CD4-positive, CD25-positive, alpha-beta regulatory T cell (primary cell): ENCODE results near the gene VTI1A. TPM values are rescaled to one million over a fixed set of nuclear protein-coding genes. Genes with fewer than 3 reads are reported as not detected.
"Not testable (repeated sequence)": the region's sequence is repeated elsewhere in the genome, so short reads cannot be mapped to it uniquely, and the experiment has no call there.

Source experiments
- ATAC-seq, 2 donors: fragments of 150-1000 bp; cut with Tn5 transposase; one replicate each; pipeline ENCODE4 v1.10.0; 2021; ENCODE audit warnings: low read depth in 2 of 2, moderate number of reproducible peaks in 2 of 2, moderate library complexity in 1 of 2
- DNase-seq, 3 donors: peaks; one replicate each; pipeline versions ENCODE4 v3.0.0 to v3.0.0-alpha.2; 2012 to 2022; ENCODE audit warnings: mixed read lengths in 1 of 3
- H3K27ac ChIP-seq: one replicate; pipeline ENCODE4 v1.7.0; 2013; ENCODE audit warnings: mild to moderate bottlenecking, low read length; ENCODE audit not compliant: insufficient read depth, poor library complexity, severe bottlenecking
- H3K27me3 ChIP-seq: one replicate; pipeline ENCODE4 v1.7.0; 2013; ENCODE audit warnings: low read length; ENCODE audit not compliant: control insufficient read depth, insufficient read depth
- H3K36me3 ChIP-seq: one replicate; pipeline ENCODE4 v1.7.0; 2013; ENCODE audit warnings: mild to moderate bottlenecking, low read length, moderate library complexity; ENCODE audit not compliant: control insufficient read depth, insufficient read depth
- H3K4me1 ChIP-seq: 2 replicates; pipeline ENCODE4 v1.7.0; 2013; ENCODE audit warnings: mild to moderate bottlenecking, low read length; ENCODE audit not compliant: insufficient read depth, control insufficient read depth, poor library complexity, severe bottlenecking
- H3K4me3 ChIP-seq: one replicate; pipeline ENCODE4 v1.7.0; 2013; ENCODE audit warnings: low read depth, mild to moderate bottlenecking, low read length, moderate library complexity
- H3K9me3 ChIP-seq, 2 experiments: 1 replicate in 1 of 2; 2 replicates in 1 of 2; pipeline ENCODE4 v1.7.0; 2013; ENCODE audit warnings: low read length in 2 of 2, mild to moderate bottlenecking in 1 of 2, moderate library complexity in 1 of 2; ENCODE audit not compliant: control insufficient read depth in 2 of 2
- H3K27ac Mint-ChIP-seq, 3 donors: one replicate each; pipeline ENCODE4 v1.8.0; 2020 to 2022; ENCODE audit warnings: mild to moderate bottlenecking in 3 of 3, mixed read lengths in 3 of 3, moderate library complexity in 2 of 3
- H3K27me3 Mint-ChIP-seq: one replicate; pipeline ENCODE4 v1.8.0; 2022; ENCODE audit warnings: mild to moderate bottlenecking, mixed read lengths
- H3K36me3 Mint-ChIP-seq: one replicate; pipeline ENCODE4 v1.8.0; 2020; ENCODE audit warnings: mixed read lengths
- H3K4me1 Mint-ChIP-seq, 4 donors: one replicate each; pipeline ENCODE4 v1.8.0; 2020 to 2022; ENCODE audit warnings: mixed read lengths in 4 of 4, mild to moderate bottlenecking in 1 of 4
- H3K4me3 Mint-ChIP-seq, 4 donors: one replicate each; pipeline ENCODE4 v1.8.0; 2020 to 2022; ENCODE audit warnings: mild to moderate bottlenecking in 4 of 4, mixed read lengths in 4 of 4, moderate library complexity in 3 of 4
- H3K9me3 Mint-ChIP-seq, 7 donors: one replicate each; pipeline ENCODE4 v1.8.0; 2020 to 2022; ENCODE audit warnings: mixed read lengths in 7 of 7, mild to moderate bottlenecking in 3 of 7, moderate library complexity in 2 of 7
- polyA plus RNA-seq, 4 donors: library from polyadenylated mRNA; unstranded; fragments of 300-500 nt; fragmentation: Illumina TruSeq; gene quantifications; one replicate each; pipeline ENCODE4 v1.2.3, GENCODE V29; 2021
- total RNA-seq: library from RNA; stranded (reverse); gene quantifications from one replicate; pipeline ENCODE4 v1.2.3, GENCODE V29; 2022

VTI1A gene
- total and polyA plus RNA-seq, 5 donors from 2014 or later, result 25.5 to 77.7 (median 35.1) TPM

DNA sequence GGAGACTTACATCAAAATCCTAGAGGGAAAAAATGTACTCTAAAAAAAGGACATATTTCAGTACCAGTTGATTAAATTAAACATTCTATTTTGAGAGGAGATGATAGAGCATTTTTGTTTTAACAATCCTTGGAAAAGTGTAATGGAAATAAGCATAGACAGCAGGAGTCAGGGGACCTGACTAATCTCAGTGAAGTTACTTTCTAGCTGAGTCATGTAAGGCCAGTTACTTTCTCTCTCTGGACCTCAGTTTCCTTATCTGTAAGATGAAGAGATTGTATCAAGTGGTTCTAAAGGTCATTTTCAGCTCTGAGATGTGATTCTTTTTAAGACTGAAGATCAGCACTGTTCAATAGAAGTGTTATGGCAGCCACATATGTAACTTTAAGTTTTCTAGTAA is 44.1 kb downstream of the VTI1A start:
- no peak overlapping the region for H3K4me3 Mint-ChIP-seq
- H3K4me1 Mint-ChIP-seq, result peaks cover 4 to 23% (median 16%) of the 10 kb centered on the region in 4 donors
- H3K9me3 Mint-ChIP-seq, result no peaks in the 10 kb centered on the region
- Histone ChIP-seq H3K4me1 (no peaks in the 10 kb centered on the region), H3K36me3 (no peaks in the 10 kb centered on the region), H3K27me3 (no peaks in the 10 kb centered on the region), H3K27ac (no peak overlapping the region), H3K4me3 (no peak overlapping the region), H3K9me3 (no peaks in the 10 kb centered on the region)
- no peak overlapping the region for H3K27ac Mint-ChIP-seq
- peaks cover 5% of the 10 kb centered on the region for H3K36me3 Mint-ChIP-seq
- H3K27me3 Mint-ChIP-seq, result no peaks in the 10 kb centered on the region
- no peak for ATAC-seq
- DNase-seq, result no peak

DNA sequence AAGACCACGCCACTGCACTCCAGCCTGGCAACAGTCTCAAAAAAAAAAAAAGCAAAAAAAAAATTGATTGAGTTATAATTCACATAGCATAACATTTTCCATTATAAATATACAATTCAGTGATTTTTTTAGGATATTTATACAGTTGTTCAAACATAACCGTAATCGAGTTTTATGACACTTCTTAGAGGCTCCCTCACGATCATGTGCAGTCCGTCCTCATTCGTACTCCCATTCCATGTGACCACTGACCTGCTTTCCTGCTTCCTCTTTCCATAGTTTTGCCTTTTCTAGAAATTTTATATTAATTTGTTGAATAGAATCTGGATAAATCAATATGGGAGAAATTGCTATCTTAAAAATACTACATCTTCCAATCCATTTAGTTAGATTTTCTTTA is 45.7 kb downstream of the VTI1A start:
- Histone ChIP-seq H3K27me3 (no peaks in the 10 kb centered on the region), H3K36me3 (no peaks in the 10 kb centered on the region), H3K4me1 (no peaks in the 10 kb centered on the region), H3K27ac (no peak overlapping the region), H3K9me3 (no peaks in the 10 kb centered on the region), H3K4me3 (no peak overlapping the region)
- H3K36me3 Mint-ChIP-seq, result peaks cover 10% of the 10 kb centered on the region
- H3K27me3 Mint-ChIP-seq, result no peaks in the 10 kb centered on the region
- no peak overlapping the region for H3K4me3 Mint-ChIP-seq
- H3K4me1 Mint-ChIP-seq, result peaks cover 9 to 24% (median 19%) of the 10 kb centered on the region in 4 donors
- DNase-seq, result no peak
- no peak overlapping the region for H3K27ac Mint-ChIP-seq
- no peaks in the 10 kb centered on the region for H3K9me3 Mint-ChIP-seq
- ATAC-seq, result no peak

- Mint-ChIP-seq H3K9me3 (peaks cover 0 to 2% (median 0%) of the 10 kb centered on the region in 7 donors), H3K4me1 (peaks cover 10 to 15% (median 13%) of the 10 kb centered on the region in 4 donors), H3K27ac (no peak overlapping the region), H3K36me3 (peaks cover 9% of the 10 kb centered on the region), H3K27me3 (no peaks in the 10 kb centered on the region), H3K4me3 (no peak overlapping the region)
- Histone ChIP-seq H3K27ac (no peak overlapping the region), H3K9me3 (no peaks in the 10 kb centered on the region), H3K4me3 (no peak overlapping the region), H3K4me1 (no peaks in the 10 kb centered on the region), H3K36me3 (no peaks in the 10 kb centered on the region), H3K27me3 (no peaks in the 10 kb centered on the region)
- ATAC-seq, result no peak
- no peak for DNase-seq
Measured at GRCh38 chr10:112497347-112497950, 50.4 kb downstream of the VTI1A start.

DNA sequence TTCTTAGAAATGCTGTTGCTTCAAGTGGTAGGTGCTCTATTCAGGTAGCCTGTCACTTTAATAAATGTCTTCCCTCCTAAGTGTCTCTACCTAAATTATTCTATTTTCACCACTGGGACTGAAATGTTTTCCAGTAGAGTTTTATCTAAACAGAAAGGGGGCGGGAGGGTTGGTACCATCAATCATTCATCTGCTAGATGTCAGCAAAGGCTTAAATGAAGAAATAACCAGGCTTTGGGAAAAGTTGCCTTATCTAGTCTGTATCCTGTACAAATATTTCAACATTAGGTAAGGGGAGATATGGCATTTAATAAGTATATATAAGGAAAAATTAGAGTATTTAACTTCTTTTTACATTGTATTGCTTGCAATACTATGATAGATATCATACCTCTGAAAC is 51.8 kb downstream of the VTI1A start:
- H3K27ac ChIP-seq, result no peak overlapping the region
- Mint-ChIP-seq H3K4me3 (no peak overlapping the region), H3K4me1 (peaks cover 12 to 15% (median 14%) of the 10 kb centered on the region in 4 donors), H3K27me3 (no peaks in the 10 kb centered on the region), H3K36me3 (peaks cover 12% of the 10 kb centered on the region), H3K27ac (no peak overlapping the region), H3K9me3 (peaks cover 0 to 2% (median 0%) of the 10 kb centered on the region in 7 donors)
- H3K27me3 ChIP-seq, result no peaks in the 10 kb centered on the region
- H3K9me3 ChIP-seq, result no peaks in the 10 kb centered on the region
- H3K4me1 ChIP-seq, result no peaks in the 10 kb centered on the region
- DNase-seq (no peak), ATAC-seq (no peak)
- H3K36me3 ChIP-seq, result no peaks in the 10 kb centered on the region
- H3K4me3 ChIP-seq, result no peak overlapping the region

GRCh38 chr10:112499985-112500384 is 53.0 kb downstream of the VTI1A start:
- ATAC-seq, H3K9me3 ChIP-seq, H3K27me3 ChIP-seq, H3K36me3 ChIP-seq, DNase-seq, H3K4me3 Mint-ChIP-seq, H3K27ac Mint-ChIP-seq, H3K27ac ChIP-seq, H3K27me3 Mint-ChIP-seq, H3K4me3 ChIP-seq, H3K9me3 Mint-ChIP-seq, H3K4me1 ChIP-seq: not testable (repeated sequence)
- Mint-ChIP-seq H3K4me1 (peaks cover 12 to 18% (median 16%) of the 10 kb centered on the region in 4 donors), H3K36me3 (peaks cover 16% of the 10 kb centered on the region)

GRCh38 chr10:112502536-112502935 is 55.5 kb downstream of the VTI1A start:
- Mint-ChIP-seq H3K36me3 (peaks cover 14% of the 10 kb centered on the region), H3K4me1 (peaks cover 4 to 27% (median 18%) of the 10 kb centered on the region in 4 donors), H3K27ac (no peak overlapping the region), H3K9me3 (peaks cover 0 to 2% (median 0%) of the 10 kb centered on the region in 7 donors), H3K27me3 (no peaks in the 10 kb centered on the region), H3K4me3 (no peak overlapping the region)
- no peak for DNase-seq
- no peaks in the 10 kb centered on the region for H3K9me3 ChIP-seq
- no peaks in the 10 kb centered on the region for H3K27me3 ChIP-seq
- no peaks in the 10 kb centered on the region for H3K36me3 ChIP-seq
- H3K4me1 ChIP-seq, result no peaks in the 10 kb centered on the region
- no peak overlapping the region for H3K4me3 ChIP-seq
- H3K27ac ChIP-seq, result no peak overlapping the region
- ATAC-seq, result no peak

DNA sequence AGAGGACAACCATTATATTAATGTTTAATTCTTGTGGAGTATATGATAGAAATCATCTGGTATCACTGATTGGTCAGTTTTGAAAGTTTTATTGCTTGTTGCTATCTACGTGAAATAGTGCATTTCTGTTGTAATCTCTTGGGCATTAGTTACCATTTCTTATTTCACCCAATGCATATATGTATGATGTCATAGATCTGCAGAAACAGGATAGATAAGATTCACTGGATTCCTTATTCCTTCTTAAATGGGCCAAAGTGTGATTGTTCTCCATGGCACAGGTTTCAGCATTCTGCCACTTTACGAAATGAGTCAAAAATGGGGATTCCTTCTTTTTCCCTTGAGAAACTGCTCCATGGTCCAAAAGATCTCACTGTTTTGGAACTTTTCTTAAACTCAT is 56.6 kb downstream of the VTI1A start:
- peaks cover 6 to 37% (median 26%) of the 10 kb centered on the region in 4 donors for H3K4me1 Mint-ChIP-seq
- H3K36me3 Mint-ChIP-seq, result peaks cover 13% of the 10 kb centered on the region
- Histone ChIP-seq H3K4me1 (no peaks in the 10 kb centered on the region), H3K27ac (no peak overlapping the region), H3K9me3 (no peaks in the 10 kb centered on the region), H3K4me3 (no peak overlapping the region), H3K27me3 (no peaks in the 10 kb centered on the region), H3K36me3 (no peaks in the 10 kb centered on the region)
- H3K9me3 Mint-ChIP-seq, result peaks cover 0 to 2% (median 0%) of the 10 kb centered on the region in 7 donors
- no peak overlapping the region for H3K27ac Mint-ChIP-seq
- ATAC-seq (no peak), DNase-seq (no peak)
- no peaks in the 10 kb centered on the region for H3K27me3 Mint-ChIP-seq
- no peak overlapping the region for H3K4me3 Mint-ChIP-seq

GRCh38 chr10:112507046-112507445 is 60.0 kb downstream of the VTI1A start:
- Histone ChIP-seq H3K4me3 (no peak overlapping the region), H3K36me3 (no peaks in the 10 kb centered on the region), H3K9me3 (no peaks in the 10 kb centered on the region), H3K27ac (no peak overlapping the region), H3K4me1 (peaks cover 3% of the 10 kb centered on the region), H3K27me3 (no peaks in the 10 kb centered on the region)
- peaks cover 21% of the 10 kb centered on the region for H3K36me3 Mint-ChIP-seq
- H3K4me1 Mint-ChIP-seq, result peaks cover 14 to 47% (median 37%) of the 10 kb centered on the region in 4 donors
- peak overlapping the region in 1 of 4 donors; percentile 10 for H3K4me3 Mint-ChIP-seq
- DNase-seq, result no peak
- ATAC-seq, result no peak
- no peaks in the 10 kb centered on the region for H3K27me3 Mint-ChIP-seq
- H3K27ac Mint-ChIP-seq, result peak overlapping the region in 2 of 3 donors; percentile 62 to 64
- peaks cover 0 to 4% (median 0%) of the 10 kb centered on the region in 7 donors for H3K9me3 Mint-ChIP-seq
